Uterus (tissue), 4 donors: ENCODE data around the gene SHC4. TPM values are rescaled to one million over a fixed set of nuclear protein-coding genes. Genes with fewer than 3 reads are reported as not detected.
"Not testable (repeated sequence)": the region's sequence is repeated elsewhere in the genome, so short reads cannot be mapped to it uniquely, and the experiment has no call there.

Experiments
- DNase-seq, 2 donors: peaks; one replicate each; pipeline ENCODE4 v3.0.0-alpha.2; 2019 to 2020
- H3K27ac ChIP-seq, 2 donors: fragments of 200-600 bp; sonication (generic); 1 replicate in 1 of 2; 2 replicates in 1 of 2; pipeline ENCODE4 v1.5.1; 2016 to 2018
- H3K27me3 ChIP-seq, 2 donors: fragments of 200-600 bp; sonication (generic); one replicate each; pipeline ENCODE4 v1.5.1; 2018 to 2019; ENCODE audit warnings: control low read depth in 1 of 2
- H3K36me3 ChIP-seq, 2 donors: fragments of 200-600 bp; sonication (generic); one replicate each; pipeline ENCODE4 v1.5.1; 2019; ENCODE audit warnings: control low read depth in 1 of 2
- H3K4me1 ChIP-seq, 2 donors: fragments of 200-600 bp; sonication (generic); one replicate each; pipeline ENCODE4 v1.5.1; 2018 to 2019; ENCODE audit warnings: control low read depth in 1 of 2
- H3K4me3 ChIP-seq, 2 donors: fragments of 200-600 bp; sonication (generic); 1 replicate in 1 of 2; 2 replicates in 1 of 2; pipeline ENCODE4 v1.5.1; 2018 to 2019; ENCODE audit warnings: mild to moderate bottlenecking in 1 of 2
- H3K9me3 ChIP-seq, 2 donors: fragments of 200-600 bp; sonication (generic); one replicate each; pipeline ENCODE4 v1.5.1; 2019; ENCODE audit warnings: control low read depth in 1 of 2
- CTCF ChIP-seq, 4 experiments: fragments of 200-600 bp in 2 of 4; fragments of 450-650 bp in 2 of 4; sonication (generic) in 2 of 4; IDR thresholded peaks; one replicate each; pipeline ENCODE4 v1.5.1; 2016 to 2019; ENCODE audit warnings: antibody characterized with exemption in 4 of 4, mild to moderate bottlenecking in 2 of 4, moderate library complexity in 1 of 4
- POLR2A ChIP-seq, 2 donors: fragments of 450-650 bp; IDR thresholded peaks; one replicate each; pipeline ENCODE4 v1.6.1; 2016; ENCODE audit warnings: antibody characterized with exemption in 2 of 2, mild to moderate bottlenecking in 1 of 2, moderate library complexity in 1 of 2
- intact Hi-C: fragments of 100-400 bp; cut with DNase I; formaldehyde crosslinking; loops from one replicate; pipeline ENCODE4 v1.15.1; 2023; ENCODE audit warnings: low total_unique reads
- total RNA-seq, 4 donors: library from RNA; depleted of rRNA in 3 of 4; stranded (reverse); fragments of >200 nt in 3 of 4; gene quantifications; one replicate each; pipeline versions ENCODE4 v1.1.0 to v1.2.4, GENCODE V29; 2014 to 2023
- donor health status: DM: yes; HTN: yes; CAD: no.

The SHC4 gene
- total RNA-seq, 4 donors from 2014 or later = 0.88 to 6.8 (median 5.0) TPM; not detected in 1

GRCh38 chr15:48796521-48796920 is 167.2 kb downstream of the SHC4 start:
- TF ChIP-seq CTCF (IDR thresholded peaks at IDR 0.05) (no peak), POLR2A (IDR thresholded peaks at IDR 0.05) (no peak)
- no peaks in the 10 kb centered on the region for H3K36me3 ChIP-seq
- H3K4me1 ChIP-seq = no peaks in the 10 kb centered on the region
- DNase-seq = no peak
- no peaks in the 10 kb centered on the region for H3K9me3 ChIP-seq
- H3K27me3 ChIP-seq = no peaks in the 10 kb centered on the region
- no peak overlapping the region for H3K4me3 ChIP-seq
- no peak overlapping the region for H3K27ac ChIP-seq
- intact Hi-C loops = no loop called here

GRCh38 chr15:48795901-48796300 is 167.8 kb downstream of the SHC4 start:
- Histone ChIP-seq H3K27me3 (no peaks in the 10 kb centered on the region), H3K4me1 (no peaks in the 10 kb centered on the region), H3K9me3 (no peaks in the 10 kb centered on the region), H3K4me3 (no peak overlapping the region), H3K27ac (no peak overlapping the region), H3K36me3 (no peaks in the 10 kb centered on the region)
- no peak for TF ChIP-seq CTCF (IDR thresholded peaks at IDR 0.05)
- intact Hi-C loops = no loop called here
- no peak for DNase-seq

GRCh38 chr15:48794697-48795134 is 169.0 kb downstream of the SHC4 start:
- Histone ChIP-seq H3K4me1 (no peaks in the 10 kb centered on the region), H3K27me3 (no peaks in the 10 kb centered on the region), H3K36me3 (no peaks in the 10 kb centered on the region), H3K4me3 (no peak overlapping the region), H3K9me3 (no peaks in the 10 kb centered on the region), H3K27ac (no peak overlapping the region)
- TF ChIP-seq POLR2A (IDR thresholded peaks at IDR 0.05) = no peak
- TF ChIP-seq CTCF (IDR thresholded peaks at IDR 0.05) = no peak
- no peak for DNase-seq
- intact Hi-C loops = no loop called here

GRCh38 chr15:48792408-48792807 is 171.3 kb downstream of the SHC4 start:
- intact Hi-C loops = no loop called here
- no peak for DNase-seq
- H3K4me3 ChIP-seq = no peak overlapping the region
- H3K27me3 ChIP-seq = no peaks in the 10 kb centered on the region
- H3K9me3 ChIP-seq = no peaks in the 10 kb centered on the region
- no peaks in the 10 kb centered on the region for H3K4me1 ChIP-seq
- H3K27ac ChIP-seq = no peak overlapping the region
- H3K36me3 ChIP-seq = no peaks in the 10 kb centered on the region
- no peak for TF ChIP-seq POLR2A (IDR thresholded peaks at IDR 0.05)
- TF ChIP-seq CTCF (IDR thresholded peaks at IDR 0.05) = no peak

GRCh38 chr15:48790466-48791115 is 173.1 kb downstream of the SHC4 start:
- H3K36me3 ChIP-seq, DNase-seq, H3K27me3 ChIP-seq, H3K4me3 ChIP-seq, H3K4me1 ChIP-seq, H3K27ac ChIP-seq, H3K9me3 ChIP-seq, intact Hi-C loops: not testable (repeated sequence)

- no peak for TF ChIP-seq POLR2A (IDR thresholded peaks at IDR 0.05)
- no peak for TF ChIP-seq CTCF (IDR thresholded peaks at IDR 0.05)
- H3K36me3 ChIP-seq = no peaks in the 10 kb centered on the region
- H3K9me3 ChIP-seq = no peaks in the 10 kb centered on the region
- H3K27me3 ChIP-seq = no peaks in the 10 kb centered on the region
- H3K4me1 ChIP-seq = no peaks in the 10 kb centered on the region
- H3K4me3 ChIP-seq = no peak overlapping the region
- intact Hi-C loops = no loop called here
- H3K27ac ChIP-seq = no peak overlapping the region
- no peak for DNase-seq
Measured at GRCh38 chr15:48785712-48786111, 178.0 kb downstream of the SHC4 start.
